Measurements from ENCODE around the gene TFF2.

The TFF2 gene

GRCh38 chr21:42383331-42383730 is 32.5 kb upstream of the TFF2 start:
- DNase-seq, result no peak

GRCh38 chr21:42382915-42383314 is 32.1 kb upstream of the TFF2 start:
- DNase-seq, result no peak

GRCh38 chr21:42381347-42381984 is 30.7 kb upstream of the TFF2 start:
- DNase-seq, result no peak

GRCh38 chr21:42379426-42380215 is 28.8 kb upstream of the TFF2 start:
- DNase-seq, result no peak

GRCh38 chr21:42378418-42378817 is 27.6 kb upstream of the TFF2 start:
- no peak for DNase-seq

- no peak for DNase-seq
Observed at GRCh38 chr21:42377951-42378340, 27.2 kb upstream of the TFF2 start.

- DNase-seq, result no peak
Observed at GRCh38 chr21:42377211-42377950, 26.6 kb upstream of the TFF2 start.

GRCh38 chr21:42376338-42376982 is 25.7 kb upstream of the TFF2 start:
- DNase-seq, result no peak

- no peak for DNase-seq
Observed at GRCh38 chr21:42375966-42376337, 25.2 kb upstream of the TFF2 start.

GRCh38 chr21:42375506-42375905 is 24.7 kb upstream of the TFF2 start:
- DNase-seq, result no peak

GRCh38 chr21:42374864-42375499 is 24.2 kb upstream of the TFF2 start:
- no peak for DNase-seq

GRCh38 chr21:42374457-42374856 is 23.7 kb upstream of the TFF2 start:
- no peak for DNase-seq

GRCh38 chr21:42373908-42374455 is 23.2 kb upstream of the TFF2 start:
- no peak for DNase-seq

GRCh38 chr21:42373196-42373907 is 22.6 kb upstream of the TFF2 start:
- no peak for DNase-seq

- DNase-seq, result no peak
Observed at GRCh38 chr21:42370894-42371654, 20.3 kb upstream of the TFF2 start.

- DNase-seq, result no peak
Observed at GRCh38 chr21:42369821-42370220, 19.0 kb upstream of the TFF2 start.

GRCh38 chr21:42367367-42368165 is 16.8 kb upstream of the TFF2 start:
- no peak for DNase-seq

- no peak for DNase-seq
Observed at GRCh38 chr21:42366292-42367010, 15.7 kb upstream of the TFF2 start, which contains the start of gene TFF1. Gene TFF1 (minus strand): TSS chr21:42366535. CDS start chr21:42366495, 40 bp downstream.

- DNase-seq, result no peak
Observed at GRCh38 chr21:42365770-42366169, 15.0 kb upstream of the TFF2 start.

All from right hindlimb (tissue), 1 donor.